HepG2 (cell line): ENCODE measurements around the gene CERS5. TPM values are rescaled to one million over a fixed set of nuclear protein-coding genes. Genes with fewer than 3 reads are reported as not detected.
A peak's percentile ranks its signal among the peaks of the same experiment; 100 is the strongest.

Source experiments
- AHR ChIP-seq: IDR thresholded peaks from 2 replicates; pipeline ENCODE4 v1.6.1; 2018; ENCODE audit warnings: missing genetic modification reagents, missing compliant biosample characterization
- CREM ChIP-seq, 2 experiments: sonication (generic) in 1 of 2; formaldehyde crosslinking in 1 of 2; IDR thresholded peaks; 2 replicates each; pipeline versions ENCODE4 v1.4.0 to v1.6.1; 2016 to 2020; ENCODE audit warnings: antibody characterized with exemption in 1 of 2, mild to moderate bottlenecking in 1 of 2, missing genetic modification reagents in 1 of 2
- FOXK2 ChIP-seq: fragments of 450-650 bp; IDR thresholded peaks from 2 replicates; pipeline ENCODE4 v1.6.1; 2016
- HMG20B ChIP-seq: conservative IDR thresholded peaks from 2 replicates; pipeline ENCODE4 v1.6.1; 2016; ENCODE audit warnings: missing genetic modification reagents, missing compliant biosample characterization
- HNRNPK ChIP-seq: fragments of 200-400 bp; formaldehyde crosslinking; IDR thresholded peaks from 2 replicates; pipeline ENCODE4 v1.6.1; 2018; ENCODE audit warnings: low read length, low read depth, moderate library complexity, mild to moderate bottlenecking; ENCODE audit not compliant: poor library complexity, severe bottlenecking
- KLF16 ChIP-seq, 2 experiments: sonication (generic) in 1 of 2; formaldehyde crosslinking in 1 of 2; IDR thresholded peaks; 2 replicates each; pipeline versions ENCODE4 v1.6.1 to v1.8.0; 2016 to 2023; ENCODE audit warnings: missing genetic modification reagents in 2 of 2, missing compliant biosample characterization in 1 of 2
- MAF1 ChIP-seq: sonication (generic); formaldehyde crosslinking; IDR thresholded peaks from 2 replicates; pipeline ENCODE4 v1.5.0; 2020; ENCODE audit warnings: missing genetic modification reagents, borderline replicate concordance
- MAZ ChIP-seq, 2 experiments: sonication (generic) in 1 of 2; formaldehyde crosslinking in 1 of 2; IDR thresholded peaks; 2 replicates each; pipeline versions ENCODE4 v1.5.0 to v1.6.1; 2012 to 2020; ENCODE audit warnings: low read depth in 2 of 2, mild to moderate bottlenecking in 2 of 2, borderline replicate concordance in 1 of 2, improper control_type of control experiment in 1 of 2, low read length in 1 of 2, missing genetic modification reagents in 1 of 2, moderate library complexity in 1 of 2
- MTF1 ChIP-seq: sonication (generic); formaldehyde crosslinking; IDR thresholded peaks from 2 replicates; pipeline ENCODE4 v1.5.0; 2020; ENCODE audit warnings: missing genetic modification reagents
- NFE2 ChIP-seq: sonication (generic); formaldehyde crosslinking; IDR thresholded peaks from 2 replicates; pipeline ENCODE4 v1.4.0; 2020; ENCODE audit warnings: missing genetic modification reagents
- NR2F6 ChIP-seq, 2 experiments: IDR thresholded peaks; 2 replicates each; pipeline ENCODE4 v1.6.1; 2016; ENCODE audit warnings: antibody characterized with exemption in 1 of 2, mild to moderate bottlenecking in 1 of 2
- PAF1 ChIP-seq: IDR thresholded peaks from 2 replicates; pipeline ENCODE4 v1.6.1; 2016; ENCODE audit warnings: missing genetic modification reagents, missing compliant biosample characterization
- PAWR ChIP-seq: sonication (generic); formaldehyde crosslinking; IDR thresholded peaks from 2 replicates; pipeline ENCODE4 v1.4.0; 2020; ENCODE audit warnings: missing genetic modification reagents, mild to moderate bottlenecking, borderline replicate concordance
- SOX6 ChIP-seq, 2 experiments: fragments of 450-650 bp in 1 of 2; sonication (generic) in 1 of 2; formaldehyde crosslinking in 1 of 2; IDR thresholded peaks; 2 replicates each; pipeline versions ENCODE4 v1.4.0 to v1.6.1; 2017 to 2020; ENCODE audit warnings: antibody characterized with exemption in 1 of 2, mild to moderate bottlenecking in 1 of 2, missing genetic modification reagents in 1 of 2
- SP4 ChIP-seq: sonication (generic); formaldehyde crosslinking; IDR thresholded peaks from 2 replicates; pipeline ENCODE4 v1.8.1; 2023; ENCODE audit warnings: mild to moderate bottlenecking, missing genetic modification reagents
- ZNF83 ChIP-seq: sonication (generic); formaldehyde crosslinking; IDR thresholded peaks from 2 replicates; pipeline ENCODE4 v1.4.0; 2020; ENCODE audit warnings: missing genetic modification reagents, mild to moderate bottlenecking, borderline replicate concordance
- ZNF850 ChIP-seq: sonication (generic); formaldehyde crosslinking; conservative IDR thresholded peaks from 2 replicates; pipeline ENCODE4 v1.9.0; 2021; ENCODE audit warnings: mild to moderate bottlenecking, missing genetic modification reagents
- polyA plus RNA-seq, 8 experiments: library from polyadenylated mRNA; depleted of rRNA in 3 of 8; stranded (reverse) in 7 of 8; unstranded in 1 of 8; fragments of >200 nt; fragmentation: Illumina TruSeq in 4 of 8; extraction: Trizol in 4 of 8; gene quantifications; 2 replicates each; pipeline versions ENCODE4 v1.2.1 to v1.2.3, GENCODE V29; 2011 to 2016; ENCODE audit warnings: low read depth in 4 of 8, missing spikeins in 1 of 8, mixed read lengths in 1 of 8; ENCODE audit not compliant: insufficient read depth in 1 of 8
- total RNA-seq, 5 experiments: library from RNA; depleted of rRNA; stranded (reverse); fragments of >200 nt; fragmentation: Illumina TruSeq; extraction: Trizol; gene quantifications; 2 replicates each; pipeline ENCODE4 v1.2.3, GENCODE V29; 2016; ENCODE audit warnings: low read depth in 1 of 5
- TF ChIP-seq, protein P1 (sequence below): sonication (generic); formaldehyde crosslinking; IDR thresholded peaks from 2 replicates; pipeline ENCODE4 v1.5.0; 2020; ENCODE audit warnings: missing genetic modification reagents
- TF ChIP-seq, protein P2 (sequence below): sonication (generic); formaldehyde crosslinking; IDR thresholded peaks from 2 replicates; pipeline ENCODE4 v1.8.1; 2023; ENCODE audit warnings: missing genetic modification reagents, inconsistent platforms, borderline replicate concordance
- TF ChIP-seq, protein P3 (sequence below): sonication (generic); formaldehyde crosslinking; IDR thresholded peaks from 2 replicates; pipeline ENCODE4 v1.5.1; 2020; ENCODE audit warnings: missing genetic modification reagents, mild to moderate bottlenecking, borderline replicate concordance
- TF ChIP-seq, protein P4 (sequence below): sonication (generic); formaldehyde crosslinking; IDR thresholded peaks from 2 replicates; pipeline ENCODE4 v1.9.0; 2022; ENCODE audit warnings: missing genetic modification reagents, mild to moderate bottlenecking, borderline replicate concordance

Gene CERS5
- total and polyA plus RNA-seq, 2 of the 13 experiments (the other 11 are each of a cell fraction or from before 2014, with no cell fraction given) = 22.3 to 48.8 TPM

DNA sequence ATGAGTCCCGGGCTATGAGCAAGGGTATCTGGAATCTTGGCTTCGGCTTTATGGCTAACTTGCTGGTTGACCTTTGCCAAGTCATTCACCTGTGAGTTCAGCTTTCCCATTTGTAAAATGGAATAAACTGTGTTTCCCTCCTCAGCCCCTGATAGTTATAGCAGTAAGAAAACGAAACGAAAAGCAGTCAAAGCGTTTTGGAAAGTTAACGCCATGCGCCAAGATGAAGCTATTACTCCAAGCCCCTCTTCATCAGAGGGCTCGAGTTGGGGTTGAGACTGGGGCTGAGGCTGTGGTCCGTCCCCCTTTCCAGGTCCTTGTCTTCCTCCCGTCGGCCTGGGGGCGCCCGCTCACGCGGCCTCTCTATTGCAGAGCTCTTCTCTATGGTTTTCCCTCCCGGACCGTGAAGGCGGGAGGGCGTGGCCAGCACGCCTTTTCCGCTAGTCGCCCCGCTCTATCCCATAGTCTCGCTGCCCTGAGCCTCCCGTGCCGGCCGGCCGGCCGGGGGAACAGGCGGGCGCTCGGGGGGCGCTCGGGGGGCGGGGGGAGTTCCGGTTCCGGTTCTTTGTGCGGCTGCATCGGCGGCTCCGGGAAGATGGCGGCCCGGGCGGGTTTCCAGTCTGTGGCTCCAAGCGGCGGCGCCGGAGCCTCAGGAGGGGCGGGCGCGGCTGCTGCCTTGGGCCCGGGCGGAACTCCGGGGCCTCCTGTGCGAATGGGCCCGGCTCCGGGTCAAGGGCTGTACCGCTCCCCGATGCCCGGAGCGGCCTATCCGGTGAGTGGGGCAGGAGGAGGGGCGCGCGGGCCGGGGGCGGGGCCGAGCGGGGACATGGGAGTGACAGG is 82.2 kb downstream of the CERS5 start, which contains the start of gene SMARCD1 (continued):
- TF ChIP-seq, protein P1, sequence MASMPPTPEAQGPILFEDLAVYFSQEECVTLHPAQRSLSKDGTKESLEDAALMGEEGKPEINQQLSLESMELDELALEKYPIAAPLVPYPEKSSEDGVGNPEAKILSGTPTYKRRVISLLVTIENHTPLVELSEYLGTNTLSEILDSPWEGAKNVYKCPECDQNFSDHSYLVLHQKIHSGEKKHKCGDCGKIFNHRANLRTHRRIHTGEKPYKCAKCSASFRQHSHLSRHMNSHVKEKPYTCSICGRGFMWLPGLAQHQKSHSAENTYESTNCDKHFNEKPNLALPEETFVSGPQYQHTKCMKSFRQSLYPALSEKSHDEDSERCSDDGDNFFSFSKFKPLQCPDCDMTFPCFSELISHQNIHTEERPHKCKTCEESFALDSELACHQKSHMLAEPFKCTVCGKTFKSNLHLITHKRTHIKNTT = no peak
- no peak for TF ChIP-seq ZNF83
- peak; percentile 65; the same call in 1 of the 2 replicates for TF ChIP-seq SP4
- no peak for TF ChIP-seq PAWR (CRISPR knock-in tag)
- TF ChIP-seq PAF1 = no peak
- TF ChIP-seq CREM (IDR thresholded peaks at IDR 0.05) = peak; percentile 48
- TF ChIP-seq CREM (CRISPR knock-in tag; IDR thresholded peaks at IDR 0.05) = no peak
- no peak for TF ChIP-seq MAF1 (CRISPR knock-in tag)
- TF ChIP-seq, protein P2, sequence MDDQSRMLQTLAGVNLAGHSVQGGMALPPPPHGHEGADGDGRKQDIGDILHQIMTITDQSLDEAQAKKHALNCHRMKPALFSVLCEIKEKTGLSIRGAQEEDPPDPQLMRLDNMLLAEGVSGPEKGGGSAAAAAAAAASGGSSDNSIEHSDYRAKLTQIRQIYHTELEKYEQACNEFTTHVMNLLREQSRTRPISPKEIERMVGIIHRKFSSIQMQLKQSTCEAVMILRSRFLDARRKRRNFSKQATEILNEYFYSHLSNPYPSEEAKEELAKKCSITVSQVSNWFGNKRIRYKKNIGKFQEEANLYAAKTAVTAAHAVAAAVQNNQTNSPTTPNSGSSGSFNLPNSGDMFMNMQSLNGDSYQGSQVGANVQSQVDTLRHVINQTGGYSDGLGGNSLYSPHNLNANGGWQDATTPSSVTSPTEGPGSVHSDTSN (CRISPR knock-in tag) = no peak
- TF ChIP-seq, protein P3, sequence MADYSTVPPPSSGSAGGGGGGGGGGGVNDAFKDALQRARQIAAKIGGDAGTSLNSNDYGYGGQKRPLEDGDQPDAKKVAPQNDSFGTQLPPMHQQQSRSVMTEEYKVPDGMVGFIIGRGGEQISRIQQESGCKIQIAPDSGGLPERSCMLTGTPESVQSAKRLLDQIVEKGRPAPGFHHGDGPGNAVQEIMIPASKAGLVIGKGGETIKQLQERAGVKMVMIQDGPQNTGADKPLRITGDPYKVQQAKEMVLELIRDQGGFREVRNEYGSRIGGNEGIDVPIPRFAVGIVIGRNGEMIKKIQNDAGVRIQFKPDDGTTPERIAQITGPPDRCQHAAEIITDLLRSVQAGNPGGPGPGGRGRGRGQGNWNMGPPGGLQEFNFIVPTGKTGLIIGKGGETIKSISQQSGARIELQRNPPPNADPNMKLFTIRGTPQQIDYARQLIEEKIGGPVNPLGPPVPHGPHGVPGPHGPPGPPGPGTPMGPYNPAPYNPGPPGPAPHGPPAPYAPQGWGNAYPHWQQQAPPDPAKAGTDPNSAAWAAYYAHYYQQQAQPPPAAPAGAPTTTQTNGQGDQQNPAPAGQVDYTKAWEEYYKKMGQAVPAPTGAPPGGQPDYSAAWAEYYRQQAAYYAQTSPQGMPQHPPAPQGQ (CRISPR knock-in tag) = no peak
- no peak for TF ChIP-seq FOXK2
- no peak for TF ChIP-seq SOX6 (IDR thresholded peaks at IDR 0.05)
- TF ChIP-seq SOX6 (CRISPR knock-in tag; IDR thresholded peaks at IDR 0.05) = peak; percentile 43
- no peak for TF ChIP-seq NR2F6 (IDR thresholded peaks at IDR 0.05)
- no peak; the same call in 1 of the 2 replicates for TF ChIP-seq NR2F6 (CRISPR knock-in tag; IDR thresholded peaks at IDR 0.05)
- TF ChIP-seq, protein P4, sequence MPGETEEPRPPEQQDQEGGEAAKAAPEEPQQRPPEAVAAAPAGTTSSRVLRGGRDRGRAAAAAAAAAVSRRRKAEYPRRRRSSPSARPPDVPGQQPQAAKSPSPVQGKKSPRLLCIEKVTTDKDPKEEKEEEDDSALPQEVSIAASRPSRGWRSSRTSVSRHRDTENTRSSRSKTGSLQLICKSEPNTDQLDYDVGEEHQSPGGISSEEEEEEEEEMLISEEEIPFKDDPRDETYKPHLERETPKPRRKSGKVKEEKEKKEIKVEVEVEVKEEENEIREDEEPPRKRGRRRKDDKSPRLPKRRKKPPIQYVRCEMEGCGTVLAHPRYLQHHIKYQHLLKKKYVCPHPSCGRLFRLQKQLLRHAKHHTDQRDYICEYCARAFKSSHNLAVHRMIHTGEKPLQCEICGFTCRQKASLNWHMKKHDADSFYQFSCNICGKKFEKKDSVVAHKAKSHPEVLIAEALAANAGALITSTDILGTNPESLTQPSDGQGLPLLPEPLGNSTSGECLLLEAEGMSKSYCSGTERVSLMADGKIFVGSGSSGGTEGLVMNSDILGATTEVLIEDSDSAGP (CRISPR knock-in tag) = peak; percentile 57; the same call in 1 of the 2 replicates
- 0 out of 2 replicates have a peak, but pooled peaks have one; percentile 42 for TF ChIP-seq NFE2 (CRISPR knock-in tag)
- TF ChIP-seq KLF16 (CRISPR knock-in tag; IDR thresholded peaks at IDR 0.05) = peak in 1 of 2 experiments; percentile 87; a peak in 2 of 4 replicates
- TF ChIP-seq MTF1 = no peak
- TF ChIP-seq HNRNPK = peak; percentile 3
- TF ChIP-seq AHR (CRISPR knock-in tag) = 0 out of 2 replicates have a peak, but pooled peaks have one; percentile 45
- no peak for TF ChIP-seq ZNF850 (CRISPR knock-in tag)
- 0 out of 2 replicates have a peak, but pooled peaks have one; percentile 13 for TF ChIP-seq HMG20B (CRISPR knock-in tag)
- TF ChIP-seq MAZ (IDR thresholded peaks at IDR 0.05; ENCODE audit: borderline replicate concordance, low read depth, low read length) = 0 out of 2 replicates have a peak, but pooled peaks have one; percentile 17
- peak; percentile 63 for TF ChIP-seq MAZ (CRISPR knock-in tag; IDR thresholded peaks at IDR 0.05; ENCODE audit: low read depth)
